Measurements from ENCODE around the gene FOXP1.

GRCh38 chr3:71255498-71255897 is 328.0 kb downstream of the FOXP1 start:
- TF ChIP-seq, protein P1, sequence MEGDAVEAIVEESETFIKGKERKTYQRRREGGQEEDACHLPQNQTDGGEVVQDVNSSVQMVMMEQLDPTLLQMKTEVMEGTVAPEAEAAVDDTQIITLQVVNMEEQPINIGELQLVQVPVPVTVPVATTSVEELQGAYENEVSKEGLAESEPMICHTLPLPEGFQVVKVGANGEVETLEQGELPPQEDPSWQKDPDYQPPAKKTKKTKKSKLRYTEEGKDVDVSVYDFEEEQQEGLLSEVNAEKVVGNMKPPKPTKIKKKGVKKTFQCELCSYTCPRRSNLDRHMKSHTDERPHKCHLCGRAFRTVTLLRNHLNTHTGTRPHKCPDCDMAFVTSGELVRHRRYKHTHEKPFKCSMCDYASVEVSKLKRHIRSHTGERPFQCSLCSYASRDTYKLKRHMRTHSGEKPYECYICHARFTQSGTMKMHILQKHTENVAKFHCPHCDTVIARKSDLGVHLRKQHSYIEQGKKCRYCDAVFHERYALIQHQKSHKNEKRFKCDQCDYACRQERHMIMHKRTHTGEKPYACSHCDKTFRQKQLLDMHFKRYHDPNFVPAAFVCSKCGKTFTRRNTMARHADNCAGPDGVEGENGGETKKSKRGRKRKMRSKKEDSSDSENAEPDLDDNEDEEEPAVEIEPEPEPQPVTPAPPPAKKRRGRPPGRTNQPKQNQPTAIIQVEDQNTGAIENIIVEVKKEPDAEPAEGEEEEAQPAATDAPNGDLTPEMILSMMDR (IDR thresholded peaks at IDR 0.05), result no peak
- TF ChIP-seq POLR2A (IDR thresholded peaks at IDR 0.05) (no peak), POLR2AphosphoS5 (IDR thresholded peaks at IDR 0.05) (no peak), EP300 (IDR thresholded peaks at IDR 0.05) (no peak)
